ENCODE results near the gene FANCC. TPM values are rescaled to one million over a fixed set of nuclear protein-coding genes. Genes with fewer than 3 reads are reported as not detected.

The FANCC gene
- total RNA-seq, 1 donor from 2014 or later: 22.9 TPM

GRCh38 chr9:95249986-95250385, 67.5 kb downstream of the FANCC start:
- Mint-ChIP-seq H3K36me3 (ENCODE audit: unreplicated experiment) (no peaks in the 10 kb centered on the region), H3K27me3 (ENCODE audit: unreplicated experiment) (no peaks in the 10 kb centered on the region), H3K4me1 (ENCODE audit: low read depth, unreplicated experiment) (peaks cover 11% of the 10 kb centered on the region), H3K4me3 (ENCODE audit: unreplicated experiment) (no peak overlapping the region), H3K9me3 (ENCODE audit: unreplicated experiment) (no peaks in the 10 kb centered on the region), H3K27ac (ENCODE audit: unreplicated experiment) (no peak overlapping the region)
- no peak for DNase-seq
- no peak for TF ChIP-seq CTCF (IDR thresholded peaks at IDR 0.05; ENCODE audit: partially characterized antibody, unreplicated experiment)

GRCh38 chr9:95246547-95246946, 71.0 kb downstream of the FANCC start:
- Mint-ChIP-seq H3K36me3 (ENCODE audit: unreplicated experiment) (no peaks in the 10 kb centered on the region), H3K27ac (ENCODE audit: unreplicated experiment) (no peak overlapping the region), H3K27me3 (ENCODE audit: unreplicated experiment) (no peaks in the 10 kb centered on the region), H3K4me3 (ENCODE audit: unreplicated experiment) (no peak overlapping the region), H3K4me1 (ENCODE audit: low read depth, unreplicated experiment) (peaks cover 21% of the 10 kb centered on the region), H3K9me3 (ENCODE audit: unreplicated experiment) (no peaks in the 10 kb centered on the region)
- TF ChIP-seq CTCF (IDR thresholded peaks at IDR 0.05; ENCODE audit: partially characterized antibody, unreplicated experiment): no peak
- no peak for DNase-seq

- peaks cover 13% of the 10 kb centered on the region for H3K4me1 Mint-ChIP-seq (ENCODE audit: low read depth, unreplicated experiment)
- H3K36me3 Mint-ChIP-seq (ENCODE audit: unreplicated experiment): no peaks in the 10 kb centered on the region
- DNase-seq: peak; percentile 71
- H3K9me3 Mint-ChIP-seq (ENCODE audit: unreplicated experiment): no peaks in the 10 kb centered on the region
- no peak for TF ChIP-seq CTCF (IDR thresholded peaks at IDR 0.05; ENCODE audit: partially characterized antibody, unreplicated experiment)
- no peaks in the 10 kb centered on the region for H3K27me3 Mint-ChIP-seq (ENCODE audit: unreplicated experiment)
- H3K27ac Mint-ChIP-seq (ENCODE audit: unreplicated experiment): peak overlapping the region; percentile 82
- H3K4me3 Mint-ChIP-seq (ENCODE audit: unreplicated experiment): no peak overlapping the region
Observed at GRCh38 chr9:95242613-95243012, 74.9 kb downstream of the FANCC start.

- Mint-ChIP-seq H3K27me3 (ENCODE audit: unreplicated experiment) (no peaks in the 10 kb centered on the region), H3K9me3 (ENCODE audit: unreplicated experiment) (no peaks in the 10 kb centered on the region), H3K27ac (ENCODE audit: unreplicated experiment) (no peak overlapping the region), H3K4me1 (ENCODE audit: low read depth, unreplicated experiment) (peaks cover 13% of the 10 kb centered on the region), H3K4me3 (ENCODE audit: unreplicated experiment) (no peak overlapping the region), H3K36me3 (ENCODE audit: unreplicated experiment) (no peaks in the 10 kb centered on the region)
- DNase-seq: no peak
- no peak for TF ChIP-seq CTCF (IDR thresholded peaks at IDR 0.05; ENCODE audit: partially characterized antibody, unreplicated experiment)
Observed at GRCh38 chr9:95239071-95239470, 78.4 kb downstream of the FANCC start.

GRCh38 chr9:95237336-95237735, 80.2 kb downstream of the FANCC start:
- Mint-ChIP-seq H3K4me1 (ENCODE audit: low read depth, unreplicated experiment) (peaks cover 3% of the 10 kb centered on the region), H3K27me3 (ENCODE audit: unreplicated experiment) (no peaks in the 10 kb centered on the region), H3K9me3 (ENCODE audit: unreplicated experiment) (no peaks in the 10 kb centered on the region), H3K27ac (ENCODE audit: unreplicated experiment) (no peak overlapping the region), H3K4me3 (ENCODE audit: unreplicated experiment) (no peak overlapping the region), H3K36me3 (ENCODE audit: unreplicated experiment) (no peaks in the 10 kb centered on the region)
- TF ChIP-seq CTCF (IDR thresholded peaks at IDR 0.05; ENCODE audit: partially characterized antibody, unreplicated experiment): no peak
- DNase-seq: no peak
